WTC11 (cell line): ENCODE measurements around the gene ADAM19. TPM values are rescaled to one million over a fixed set of nuclear protein-coding genes. Genes with fewer than 3 reads are reported as not detected.

Source experiments
- ATAC-seq: fragments of 200-7000 bp; cut with Tn5 transposase; 2 replicates; pipeline ENCODE4 v1.10.0; 2021; ENCODE audit warnings: mild to moderate bottlenecking, moderate library complexity
- CTCF ChIA-PET: fragments of 300-600 bp; sonication (Branson Sonifier 250); formaldehyde crosslinking; loops from one replicate; lab custom pipeline; 2021; ENCODE audit warnings: antibody characterized with exemption; lab: Charles Lee
- POLR2A ChIA-PET: fragments of 350-600 bp; sonication (Branson Sonifier 250); formaldehyde crosslinking; loops from one replicate; lab custom pipeline; 2021; ENCODE audit warnings: antibody characterized with exemption; lab: Charles Lee
- DNase-seq: peaks from one replicate; pipeline ENCODE4 v3.0.0; 2021; ENCODE audit warnings: low spot score
- H3K27ac Mint-ChIP-seq: 2 replicates; pipeline ENCODE4 v1.8.0; 2021; ENCODE audit warnings: mixed read lengths
- H3K27me3 Mint-ChIP-seq: 2 replicates; pipeline ENCODE4 v1.8.0; 2021; ENCODE audit warnings: low read depth, mild to moderate bottlenecking, moderate library complexity, mixed read lengths
- H3K36me3 Mint-ChIP-seq: 2 replicates; pipeline ENCODE4 v1.8.0; 2021; ENCODE audit warnings: mixed read lengths
- H3K4me1 Mint-ChIP-seq: 2 replicates; pipeline ENCODE4 v1.8.0; 2022; ENCODE audit warnings: mixed read lengths
- H3K4me3 Mint-ChIP-seq: 2 replicates; pipeline ENCODE4 v1.8.0; 2021; ENCODE audit warnings: mild to moderate bottlenecking, moderate library complexity, mixed read lengths
- H3K9me3 Mint-ChIP-seq: 2 replicates; pipeline ENCODE4 v1.8.0; 2021; ENCODE audit warnings: mixed read lengths
- ATF1 ChIP-seq: sonication (generic); formaldehyde crosslinking; IDR thresholded peaks from 2 replicates; pipeline ENCODE4 v1.8.1; 2023; ENCODE audit warnings: mild to moderate bottlenecking, moderate library complexity, missing genetic modification reagents
- CBFB ChIP-seq: sonication (generic); formaldehyde crosslinking; IDR thresholded peaks from 2 replicates; pipeline ENCODE4 v1.8.1; 2022; ENCODE audit warnings: mild to moderate bottlenecking, low read depth, missing genetic modification reagents
- CREB1 ChIP-seq: sonication (generic); formaldehyde crosslinking; IDR thresholded peaks from 2 replicates; pipeline ENCODE4 v1.8.0; 2023; ENCODE audit warnings: mild to moderate bottlenecking, missing genetic modification reagents
- CREM ChIP-seq: sonication (generic); formaldehyde crosslinking; IDR thresholded peaks from 2 replicates; pipeline ENCODE4 v1.8.1; 2022; ENCODE audit warnings: mild to moderate bottlenecking, missing genetic modification reagents, moderate library complexity
- ELF4 ChIP-seq: sonication (generic); formaldehyde crosslinking; IDR thresholded peaks from 2 replicates; pipeline ENCODE4 v1.8.1; 2022; ENCODE audit warnings: low read depth, mild to moderate bottlenecking, moderate library complexity, missing genetic modification reagents
- FOXJ3 ChIP-seq: sonication (generic); formaldehyde crosslinking; IDR thresholded peaks from 2 replicates; pipeline ENCODE4 v1.9.0; 2021; ENCODE audit warnings: missing genetic modification reagents, mild to moderate bottlenecking, borderline replicate concordance
- IRF2 ChIP-seq: sonication (generic); formaldehyde crosslinking; IDR thresholded peaks from 2 replicates; pipeline ENCODE4 v1.8.0; 2022; ENCODE audit warnings: low read depth, missing genetic modification reagents, borderline replicate concordance
- JAZF1 ChIP-seq: fragments of 250-450 bp; sonication (Bioruptor Pico); IDR thresholded peaks from 2 replicates; pipeline ENCODE4 v1.9.0; 2021; ENCODE audit warnings: moderate library complexity, mild to moderate bottlenecking, inconsistent platforms
- OVOL2 ChIP-seq: fragments of 250-450 bp; sonication (Bioruptor Pico); IDR thresholded peaks from 2 replicates; pipeline ENCODE4 v1.9.0; 2021; ENCODE audit warnings: mild to moderate bottlenecking, borderline replicate concordance
- RORB ChIP-seq: fragments of 250-450 bp; sonication (Bioruptor Pico); IDR thresholded peaks from 2 replicates; pipeline ENCODE4 v1.9.0; 2021; ENCODE audit warnings: mild to moderate bottlenecking
- SMAD3 ChIP-seq: sonication (generic); formaldehyde crosslinking; IDR thresholded peaks from 2 replicates; pipeline ENCODE4 v1.8.0; 2022; ENCODE audit warnings: missing genetic modification reagents, mild to moderate bottlenecking, borderline replicate concordance
- SOX15 ChIP-seq: fragments of 250-450 bp; sonication (Bioruptor Pico); IDR thresholded peaks from 2 replicates; pipeline ENCODE4 v1.9.0; 2021; ENCODE audit warnings: mild to moderate bottlenecking
- TEAD1 ChIP-seq: sonication (generic); formaldehyde crosslinking; IDR thresholded peaks from 2 replicates; pipeline ENCODE4 v1.8.0; 2022; ENCODE audit warnings: mild to moderate bottlenecking, missing genetic modification reagents
- ZBTB21 ChIP-seq: sonication (generic); formaldehyde crosslinking; IDR thresholded peaks from 2 replicates; pipeline ENCODE4 v1.8.1; 2023; ENCODE audit warnings: mild to moderate bottlenecking, missing genetic modification reagents, borderline replicate concordance
- ZNF317 ChIP-seq: sonication (generic); formaldehyde crosslinking; IDR thresholded peaks from 2 replicates; pipeline ENCODE4 v1.8.1; 2023; ENCODE audit warnings: low read depth, mild to moderate bottlenecking, moderate library complexity, missing genetic modification reagents, borderline replicate concordance
- ZNF416 ChIP-seq: fragments of 250-450 bp; sonication (Bioruptor Pico); IDR thresholded peaks from 2 replicates; pipeline ENCODE4 v1.9.0; 2021; ENCODE audit warnings: mild to moderate bottlenecking, inconsistent platforms
- ZNF423 ChIP-seq: fragments of 250-450 bp; sonication (Bioruptor Pico); IDR thresholded peaks from 2 replicates; pipeline ENCODE4 v2.1.2; 2022; ENCODE audit warnings: mild to moderate bottlenecking, moderate library complexity
- total RNA-seq: library from RNA; stranded (reverse); gene quantifications from 3 replicates; pipeline ENCODE4 v1.2.3, GENCODE V29; 2021
- TF ChIP-seq, protein P1 (sequence below): sonication (generic); formaldehyde crosslinking; IDR thresholded peaks from 2 replicates; pipeline ENCODE4 v1.8.0; 2022; ENCODE audit warnings: mild to moderate bottlenecking, missing genetic modification reagents
- TF ChIP-seq, protein P2 (sequence below): sonication (generic); formaldehyde crosslinking; conservative IDR thresholded peaks from 2 replicates; pipeline ENCODE4 v1.8.1; 2022; ENCODE audit warnings: mild to moderate bottlenecking, missing genetic modification reagents
- TF ChIP-seq, protein P3 (sequence below): sonication (generic); formaldehyde crosslinking; IDR thresholded peaks from 2 replicates; pipeline ENCODE4 v1.8.1; 2023; ENCODE audit warnings: mild to moderate bottlenecking, missing genetic modification reagents
- TF ChIP-seq, protein P4 (sequence below): sonication (generic); formaldehyde crosslinking; IDR thresholded peaks from 2 replicates; pipeline ENCODE4 v1.8.1; 2023; ENCODE audit warnings: mild to moderate bottlenecking, missing genetic modification reagents, moderate library complexity
- TF ChIP-seq, protein P5 (sequence below): sonication (generic); formaldehyde crosslinking; IDR thresholded peaks from 2 replicates; pipeline ENCODE4 v1.8.1; 2023; ENCODE audit warnings: mild to moderate bottlenecking, missing genetic modification reagents
- TF ChIP-seq, protein P6 (sequence below): sonication (generic); formaldehyde crosslinking; IDR thresholded peaks from 2 replicates; pipeline ENCODE4 v1.8.1; 2023; ENCODE audit warnings: mild to moderate bottlenecking, missing genetic modification reagents, moderate library complexity
- TF ChIP-seq, protein P7 (sequence below): sonication (generic); formaldehyde crosslinking; IDR thresholded peaks from 2 replicates; pipeline ENCODE4 v1.8.1; 2022; ENCODE audit warnings: missing genetic modification reagents, borderline replicate concordance
- TF ChIP-seq, protein P8 (sequence below): sonication (generic); formaldehyde crosslinking; IDR thresholded peaks from 2 replicates; pipeline ENCODE4 v1.8.0; 2023; ENCODE audit warnings: missing genetic modification reagents

The ADAM19 gene
- total RNA-seq, 1 experiment from 2014 or later = 28.6 TPM

DNA sequence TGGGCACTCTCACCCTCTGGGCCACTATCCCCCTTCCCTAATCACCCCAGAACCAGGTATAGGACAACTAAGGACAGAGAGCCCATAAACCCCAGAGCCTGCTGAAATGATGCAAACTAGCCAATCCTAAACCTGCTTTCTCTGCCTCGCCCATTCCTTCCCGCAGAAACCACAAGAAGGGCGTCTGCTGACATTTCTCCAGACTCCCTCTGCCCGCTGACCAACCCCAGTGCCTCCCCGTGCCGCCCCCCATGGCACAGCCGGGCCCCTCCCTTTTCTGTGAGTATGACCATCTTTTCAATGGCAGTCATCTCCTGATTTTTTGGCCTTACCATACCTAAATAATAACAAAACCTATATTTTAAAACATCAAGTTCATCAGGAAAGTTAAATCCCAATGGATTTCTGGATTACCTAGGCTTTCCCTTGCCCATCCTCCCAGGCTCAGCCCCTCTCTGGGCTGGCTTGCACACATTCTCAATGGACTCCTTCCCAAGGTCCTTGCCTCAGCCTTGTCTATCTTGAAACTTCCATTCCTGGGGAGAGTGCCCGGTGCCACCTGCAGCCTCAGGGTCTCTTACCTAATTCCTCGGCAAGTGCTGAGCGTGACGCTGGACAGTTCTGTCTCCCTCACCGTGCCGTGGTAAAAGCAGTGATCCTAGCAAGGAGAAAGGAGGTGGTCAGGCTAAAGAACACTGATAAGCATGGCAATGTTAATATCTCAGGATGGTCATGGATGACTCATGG is 45.2 kb downstream of the ADAM19 start (continued):
- no peak for TF ChIP-seq SMAD3 (CRISPR knock-in tag)
- TF ChIP-seq, all 79 proteins: peak for 0

DNA sequence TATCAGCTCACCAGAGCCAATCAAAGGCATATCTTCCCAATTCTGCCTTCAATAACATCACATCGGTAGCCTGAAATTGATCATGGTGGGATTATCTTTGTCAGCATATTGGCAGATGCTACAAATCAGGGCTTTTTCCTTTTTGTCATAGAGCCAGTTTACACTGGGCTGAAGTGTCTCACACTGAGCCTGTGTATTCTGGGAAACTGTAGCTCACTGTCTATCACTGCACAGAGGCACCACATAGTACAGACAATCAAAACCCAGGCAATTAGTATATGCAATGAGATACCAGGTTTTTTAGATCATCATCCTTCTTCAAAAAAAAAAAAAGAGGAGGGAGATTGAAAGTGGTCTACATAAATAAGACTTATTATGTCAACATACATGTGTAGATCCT is 46.6 kb downstream of the ADAM19 start:
- Mint-ChIP-seq H3K27me3 (no peaks in the 10 kb centered on the region; the same call in 1 of the 2 replicates), H3K27ac (no peak overlapping the region), H3K9me3 (no peaks in the 10 kb centered on the region), H3K4me3 (no peak overlapping the region), H3K36me3 (no peaks in the 10 kb centered on the region; the same call in 1 of the 2 replicates), H3K4me1 (peaks cover 16% of the 10 kb centered on the region)
- CTCF ChIA-PET = interaction anchor here (1.2 kb wide), 1 partner anchor 11 kb away, joined by 3 read pairs; no protein-coding TSS in a partner anchor
- DNase-seq (no peak), ATAC-seq (no peak)
- POLR2A ChIA-PET = no interaction called here
- TF ChIP-seq CREB1 (CRISPR knock-in tag) (no peak), ATF1 (CRISPR knock-in tag) (no peak), JAZF1 (CRISPR knock-in tag) (no peak), OVOL2 (CRISPR knock-in tag) (no peak), CREM (CRISPR knock-in tag) (no peak), CBFB (CRISPR knock-in tag) (no peak), ZBTB21 (CRISPR knock-in tag) (no peak), ZNF317 (CRISPR knock-in tag) (no peak), SOX15 (CRISPR knock-in tag) (no peak), FOXJ3 (CRISPR knock-in tag) (no peak), TEAD1 (CRISPR knock-in tag) (no peak), ELF4 (no peak), IRF2 (CRISPR knock-in tag) (no peak)
- TF ChIP-seq, protein P1, sequence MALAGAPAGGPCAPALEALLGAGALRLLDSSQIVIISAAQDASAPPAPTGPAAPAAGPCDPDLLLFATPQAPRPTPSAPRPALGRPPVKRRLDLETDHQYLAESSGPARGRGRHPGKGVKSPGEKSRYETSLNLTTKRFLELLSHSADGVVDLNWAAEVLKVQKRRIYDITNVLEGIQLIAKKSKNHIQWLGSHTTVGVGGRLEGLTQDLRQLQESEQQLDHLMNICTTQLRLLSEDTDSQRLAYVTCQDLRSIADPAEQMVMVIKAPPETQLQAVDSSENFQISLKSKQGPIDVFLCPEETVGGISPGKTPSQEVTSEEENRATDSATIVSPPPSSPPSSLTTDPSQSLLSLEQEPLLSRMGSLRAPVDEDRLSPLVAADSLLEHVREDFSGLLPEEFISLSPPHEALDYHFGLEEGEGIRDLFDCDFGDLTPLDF = no peak
- TF ChIP-seq, protein P2, sequence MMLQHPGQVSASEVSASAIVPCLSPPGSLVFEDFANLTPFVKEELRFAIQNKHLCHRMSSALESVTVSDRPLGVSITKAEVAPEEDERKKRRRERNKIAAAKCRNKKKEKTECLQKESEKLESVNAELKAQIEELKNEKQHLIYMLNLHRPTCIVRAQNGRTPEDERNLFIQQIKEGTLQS (CRISPR knock-in tag) = no peak
- TF ChIP-seq, protein P3, sequence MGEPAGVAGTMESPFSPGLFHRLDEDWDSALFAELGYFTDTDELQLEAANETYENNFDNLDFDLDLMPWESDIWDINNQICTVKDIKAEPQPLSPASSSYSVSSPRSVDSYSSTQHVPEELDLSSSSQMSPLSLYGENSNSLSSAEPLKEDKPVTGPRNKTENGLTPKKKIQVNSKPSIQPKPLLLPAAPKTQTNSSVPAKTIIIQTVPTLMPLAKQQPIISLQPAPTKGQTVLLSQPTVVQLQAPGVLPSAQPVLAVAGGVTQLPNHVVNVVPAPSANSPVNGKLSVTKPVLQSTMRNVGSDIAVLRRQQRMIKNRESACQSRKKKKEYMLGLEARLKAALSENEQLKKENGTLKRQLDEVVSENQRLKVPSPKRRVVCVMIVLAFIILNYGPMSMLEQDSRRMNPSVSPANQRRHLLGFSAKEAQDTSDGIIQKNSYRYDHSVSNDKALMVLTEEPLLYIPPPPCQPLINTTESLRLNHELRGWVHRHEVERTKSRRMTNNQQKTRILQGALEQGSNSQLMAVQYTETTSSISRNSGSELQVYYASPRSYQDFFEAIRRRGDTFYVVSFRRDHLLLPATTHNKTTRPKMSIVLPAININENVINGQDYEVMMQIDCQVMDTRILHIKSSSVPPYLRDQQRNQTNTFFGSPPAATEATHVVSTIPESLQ (CRISPR knock-in tag) = no peak
- TF ChIP-seq, protein P4, sequence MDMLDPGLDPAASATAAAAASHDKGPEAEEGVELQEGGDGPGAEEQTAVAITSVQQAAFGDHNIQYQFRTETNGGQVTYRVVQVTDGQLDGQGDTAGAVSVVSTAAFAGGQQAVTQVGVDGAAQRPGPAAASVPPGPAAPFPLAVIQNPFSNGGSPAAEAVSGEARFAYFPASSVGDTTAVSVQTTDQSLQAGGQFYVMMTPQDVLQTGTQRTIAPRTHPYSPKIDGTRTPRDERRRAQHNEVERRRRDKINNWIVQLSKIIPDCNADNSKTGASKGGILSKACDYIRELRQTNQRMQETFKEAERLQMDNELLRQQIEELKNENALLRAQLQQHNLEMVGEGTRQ = no peak
- TF ChIP-seq, all 79 proteins: peak for 0

DNA sequence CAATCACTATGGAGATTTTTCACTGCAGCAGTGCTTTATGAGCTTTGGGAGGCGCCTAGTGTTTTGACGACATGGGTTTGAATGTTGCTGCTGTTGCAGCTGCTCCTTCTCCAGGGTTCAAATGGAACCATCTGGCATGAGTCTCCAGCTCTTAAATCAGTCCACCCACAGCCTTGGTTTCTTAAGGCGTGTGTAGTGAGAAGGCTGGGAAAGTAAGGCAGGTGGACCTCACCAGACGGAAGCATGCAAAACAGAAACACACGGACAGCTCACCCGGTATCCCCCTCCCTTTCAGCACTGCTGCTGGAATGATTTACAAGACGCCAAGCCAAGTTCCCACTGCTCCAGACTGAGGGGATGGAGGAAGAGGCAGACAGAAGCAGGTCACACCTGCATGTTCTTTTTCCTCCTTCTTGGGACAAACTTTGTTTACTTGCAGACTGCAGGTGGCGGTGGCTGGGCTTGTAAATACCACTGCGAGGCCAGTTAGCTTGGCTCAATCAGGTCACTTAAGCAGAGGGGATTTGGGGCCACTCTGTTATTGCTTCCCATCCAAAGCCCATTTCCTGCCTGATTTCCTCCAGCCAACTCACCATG is 47.4 kb downstream of the ADAM19 start:
- no peaks in the 10 kb centered on the region; the same call in 1 of the 2 replicates for H3K36me3 Mint-ChIP-seq
- H3K27ac Mint-ChIP-seq = peak overlapping the region; percentile 82
- DNase-seq = peak; percentile 33
- no peaks in the 10 kb centered on the region for H3K9me3 Mint-ChIP-seq
- ChIA-PET CTCF (interaction anchor here (1.2 kb wide), 2 partner anchors 12 to 57 kb away, joined by 3 read pairs; no protein-coding TSS in a partner anchor), POLR2A (no interaction called here)
- H3K4me3 Mint-ChIP-seq = no peak overlapping the region
- H3K4me1 Mint-ChIP-seq = peaks cover 16% of the 10 kb centered on the region
- H3K27me3 Mint-ChIP-seq = no peaks in the 10 kb centered on the region; the same call in 1 of the 2 replicates
- ATAC-seq = peak; percentile 87
- TF ChIP-seq ZNF423 (CRISPR knock-in tag) (no peak), ZNF416 (CRISPR knock-in tag) (no peak), RORB (CRISPR knock-in tag) (no peak)
- TF ChIP-seq, protein P5, sequence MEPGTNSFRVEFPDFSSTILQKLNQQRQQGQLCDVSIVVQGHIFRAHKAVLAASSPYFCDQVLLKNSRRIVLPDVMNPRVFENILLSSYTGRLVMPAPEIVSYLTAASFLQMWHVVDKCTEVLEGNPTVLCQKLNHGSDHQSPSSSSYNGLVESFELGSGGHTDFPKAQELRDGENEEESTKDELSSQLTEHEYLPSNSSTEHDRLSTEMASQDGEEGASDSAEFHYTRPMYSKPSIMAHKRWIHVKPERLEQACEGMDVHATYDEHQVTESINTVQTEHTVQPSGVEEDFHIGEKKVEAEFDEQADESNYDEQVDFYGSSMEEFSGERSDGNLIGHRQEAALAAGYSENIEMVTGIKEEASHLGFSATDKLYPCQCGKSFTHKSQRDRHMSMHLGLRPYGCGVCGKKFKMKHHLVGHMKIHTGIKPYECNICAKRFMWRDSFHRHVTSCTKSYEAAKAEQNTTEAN (CRISPR knock-in tag) = no peak
- TF ChIP-seq, protein P6, sequence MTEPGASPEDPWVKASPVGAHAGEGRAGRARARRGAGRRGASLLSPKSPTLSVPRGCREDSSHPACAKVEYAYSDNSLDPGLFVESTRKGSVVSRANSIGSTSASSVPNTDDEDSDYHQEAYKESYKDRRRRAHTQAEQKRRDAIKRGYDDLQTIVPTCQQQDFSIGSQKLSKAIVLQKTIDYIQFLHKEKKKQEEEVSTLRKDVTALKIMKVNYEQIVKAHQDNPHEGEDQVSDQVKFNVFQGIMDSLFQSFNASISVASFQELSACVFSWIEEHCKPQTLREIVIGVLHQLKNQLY = no peak
- TF ChIP-seq, protein P7, sequence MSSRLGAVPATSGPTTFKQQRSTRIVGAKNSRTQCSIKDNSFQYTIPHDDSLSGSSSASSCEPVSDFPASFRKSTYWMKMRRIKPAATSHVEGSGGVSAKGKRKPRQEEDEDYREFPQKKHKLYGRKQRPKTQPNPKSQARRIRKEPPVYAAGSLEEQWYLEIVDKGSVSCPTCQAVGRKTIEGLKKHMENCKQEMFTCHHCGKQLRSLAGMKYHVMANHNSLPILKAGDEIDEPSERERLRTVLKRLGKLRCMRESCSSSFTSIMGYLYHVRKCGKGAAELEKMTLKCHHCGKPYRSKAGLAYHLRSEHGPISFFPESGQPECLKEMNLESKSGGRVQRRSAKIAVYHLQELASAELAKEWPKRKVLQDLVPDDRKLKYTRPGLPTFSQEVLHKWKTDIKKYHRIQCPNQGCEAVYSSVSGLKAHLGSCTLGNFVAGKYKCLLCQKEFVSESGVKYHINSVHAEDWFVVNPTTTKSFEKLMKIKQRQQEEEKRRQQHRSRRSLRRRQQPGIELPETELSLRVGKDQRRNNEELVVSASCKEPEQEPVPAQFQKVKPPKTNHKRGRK (CRISPR knock-in tag) = no peak
- TF ChIP-seq, protein P8, sequence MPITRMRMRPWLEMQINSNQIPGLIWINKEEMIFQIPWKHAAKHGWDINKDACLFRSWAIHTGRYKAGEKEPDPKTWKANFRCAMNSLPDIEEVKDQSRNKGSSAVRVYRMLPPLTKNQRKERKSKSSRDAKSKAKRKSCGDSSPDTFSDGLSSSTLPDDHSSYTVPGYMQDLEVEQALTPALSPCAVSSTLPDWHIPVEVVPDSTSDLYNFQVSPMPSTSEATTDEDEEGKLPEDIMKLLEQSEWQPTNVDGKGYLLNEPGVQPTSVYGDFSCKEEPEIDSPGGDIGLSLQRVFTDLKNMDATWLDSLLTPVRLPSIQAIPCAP (CRISPR knock-in tag) = no peak
